GM19351 (cell line): ENCODE results near the gene ITPKB.
"Not testable (repeated sequence)": the region's sequence is repeated elsewhere in the genome, so short reads cannot be mapped to it uniquely, and the experiment has no call there.

ENCODE experiments used
- ATAC-seq: cut with Tn5 transposase; IDR thresholded peaks from one replicate; pipeline ENCODE4 v1.9.1; 2021; ENCODE audit warnings: mild to moderate bottlenecking, moderate library complexity; ENCODE audit not compliant: unreplicated experiment

ITPKB gene

DNA sequence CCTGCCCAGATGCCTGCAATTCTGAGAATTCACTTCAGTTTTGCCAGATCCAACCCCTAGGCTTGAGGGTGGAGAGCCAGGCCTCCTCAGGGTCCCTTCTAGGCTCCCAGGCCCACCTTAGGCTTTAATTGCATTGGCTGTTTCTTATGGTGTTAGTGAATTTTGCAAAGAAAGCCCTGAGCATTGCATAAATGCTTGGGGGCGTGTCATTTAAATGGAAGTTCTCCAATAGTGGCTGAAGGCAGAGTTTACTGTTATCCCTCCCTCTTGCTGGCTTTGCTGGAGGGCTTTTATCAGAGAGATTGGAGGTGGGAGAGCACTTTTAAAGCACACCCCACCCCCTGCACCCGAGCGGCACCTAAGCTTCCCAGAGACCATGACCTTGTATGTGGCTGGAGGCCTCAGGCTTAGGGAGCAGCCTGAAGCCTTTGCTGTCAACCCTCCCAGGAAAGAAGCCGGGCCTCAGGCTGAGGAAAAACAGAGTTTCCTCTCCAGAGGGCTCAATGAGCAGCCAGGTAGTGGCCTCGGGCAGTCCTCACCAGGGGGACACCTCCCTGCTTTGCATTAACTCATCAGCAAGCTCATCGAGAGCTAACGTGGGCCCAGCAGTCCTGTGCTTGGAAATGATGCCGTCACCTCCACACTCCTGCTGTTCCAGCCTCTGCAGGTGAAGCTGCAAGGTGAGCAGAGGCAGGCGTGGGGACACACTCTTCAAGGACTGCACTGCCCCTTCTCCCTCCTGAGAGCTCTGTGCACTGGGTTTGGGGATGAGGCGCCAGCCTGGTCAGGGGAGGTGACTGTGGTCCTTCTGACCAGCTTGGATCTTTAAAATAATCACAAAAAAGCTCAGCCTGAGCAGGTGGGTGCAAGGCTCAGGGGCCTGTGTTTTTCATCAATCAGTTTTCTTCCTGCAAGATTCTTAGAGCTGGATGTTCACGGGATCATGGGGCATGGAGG, 132.5 kb downstream of the ITPKB start:
- ATAC-seq = no peak

GRCh38 chr1:226605318-226605950, 133.6 kb downstream of the ITPKB start:
- no peak for ATAC-seq

DNA sequence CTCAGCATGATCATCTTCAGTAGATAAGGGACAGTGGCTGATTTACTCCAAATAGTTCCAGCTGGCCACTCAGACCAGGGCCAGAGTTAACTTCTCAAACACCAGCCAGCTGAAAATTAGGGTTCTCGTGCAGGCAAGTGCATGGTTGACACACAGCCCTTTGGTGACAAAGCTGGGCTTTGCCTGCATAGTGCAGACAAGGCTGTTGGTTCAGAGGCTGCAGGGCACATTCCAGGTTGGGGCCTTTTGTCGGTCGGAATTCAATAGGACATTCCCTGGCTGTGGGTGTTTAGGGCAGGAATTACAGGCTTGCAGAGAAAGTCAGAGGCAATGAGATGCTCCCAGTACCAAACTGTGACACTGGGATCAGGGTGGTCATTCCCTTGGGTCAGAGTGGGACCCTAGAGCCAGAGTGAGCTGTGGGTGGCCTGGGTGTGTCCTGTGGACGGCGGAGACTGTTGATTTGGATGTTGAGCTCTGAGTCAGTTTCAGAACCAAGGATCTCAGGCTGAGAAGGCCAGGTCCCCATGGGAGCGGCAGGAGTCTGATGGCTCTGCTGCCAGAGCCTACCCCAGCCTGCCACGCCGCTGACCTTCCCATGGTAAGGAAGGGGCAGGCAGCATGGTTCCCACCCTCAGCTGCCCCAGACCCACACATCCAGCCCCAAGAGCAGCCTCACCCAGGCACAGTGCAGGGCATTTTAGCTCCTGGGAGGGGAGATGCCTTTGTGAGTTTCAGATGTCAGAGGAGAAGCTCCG, 134.3 kb downstream of the ITPKB start:
- ATAC-seq = no peak

DNA sequence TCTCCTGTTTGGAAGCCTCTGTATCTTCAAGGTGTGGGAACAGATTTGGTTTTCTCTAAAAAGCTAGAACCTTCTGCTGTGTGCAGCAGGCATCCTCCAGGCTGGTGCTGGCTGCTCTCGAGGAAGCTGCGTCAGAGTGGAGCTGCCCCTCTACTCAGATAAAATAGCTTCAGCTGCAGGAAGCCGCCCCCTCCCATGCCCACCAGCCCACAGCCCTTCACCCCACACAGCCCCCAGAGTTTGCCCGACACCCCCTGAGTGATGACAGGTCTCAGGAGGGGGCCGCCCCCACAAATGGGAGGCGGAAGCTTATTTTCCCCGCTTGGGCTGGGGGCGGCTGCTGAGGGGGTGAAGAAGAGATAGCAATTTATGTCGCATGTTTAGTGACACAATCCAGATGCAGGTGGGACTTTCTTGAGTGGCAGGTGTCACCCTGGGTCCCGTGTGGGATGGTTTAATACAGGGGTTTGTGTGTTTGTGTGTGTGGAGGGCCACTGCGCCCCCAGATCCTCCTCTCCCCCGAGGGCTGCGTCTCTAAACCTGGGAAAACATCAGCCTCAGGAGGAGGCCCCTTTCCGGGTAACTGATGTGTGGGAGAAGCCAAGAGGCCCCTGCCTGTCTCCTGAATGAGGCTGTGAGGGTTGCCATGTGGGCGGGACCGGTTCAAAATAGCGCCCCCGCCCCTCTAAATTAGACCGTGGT, 135.1 kb downstream of the ITPKB start:
- ATAC-seq = no peak

DNA sequence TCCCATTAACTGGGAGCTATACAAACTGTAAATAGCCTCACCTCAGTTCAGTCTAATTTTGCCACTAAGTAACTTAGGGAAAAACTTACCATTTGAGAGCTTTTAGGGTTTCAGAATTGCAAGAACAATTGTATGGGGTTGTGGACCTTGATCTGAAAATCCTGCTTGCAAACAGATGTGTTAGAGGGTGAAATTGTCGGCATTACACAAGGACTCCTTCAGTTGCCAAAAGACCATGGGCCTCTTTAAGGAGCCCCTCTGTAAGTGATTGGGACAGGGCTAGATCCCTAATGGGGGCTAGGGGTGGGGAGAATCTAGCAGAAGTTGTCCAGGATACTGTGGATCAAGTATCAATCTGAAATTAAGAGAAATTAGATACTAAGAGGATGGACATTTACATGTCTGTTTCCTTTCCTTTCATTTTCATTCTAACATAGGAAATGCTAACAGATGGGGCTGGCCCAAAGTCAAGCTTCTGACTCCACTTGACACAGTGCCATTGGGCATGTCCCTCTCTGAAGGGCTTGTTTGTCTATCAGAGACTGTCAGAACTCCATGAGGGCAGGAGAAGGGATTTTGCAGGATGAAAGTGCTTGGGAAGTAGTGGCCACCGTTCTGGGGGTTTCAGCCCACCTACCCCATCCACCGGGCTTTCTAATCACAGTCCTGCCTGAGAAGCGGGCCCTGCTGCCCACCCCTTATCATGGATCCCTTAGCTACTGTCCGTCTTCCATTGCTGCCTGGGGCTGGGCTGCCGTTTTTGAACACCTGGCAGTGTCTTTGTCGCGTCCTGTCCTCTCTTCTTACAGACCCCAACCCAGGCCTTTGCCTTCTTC, 135.8 kb downstream of the ITPKB start:
- no peak for ATAC-seq

DNA sequence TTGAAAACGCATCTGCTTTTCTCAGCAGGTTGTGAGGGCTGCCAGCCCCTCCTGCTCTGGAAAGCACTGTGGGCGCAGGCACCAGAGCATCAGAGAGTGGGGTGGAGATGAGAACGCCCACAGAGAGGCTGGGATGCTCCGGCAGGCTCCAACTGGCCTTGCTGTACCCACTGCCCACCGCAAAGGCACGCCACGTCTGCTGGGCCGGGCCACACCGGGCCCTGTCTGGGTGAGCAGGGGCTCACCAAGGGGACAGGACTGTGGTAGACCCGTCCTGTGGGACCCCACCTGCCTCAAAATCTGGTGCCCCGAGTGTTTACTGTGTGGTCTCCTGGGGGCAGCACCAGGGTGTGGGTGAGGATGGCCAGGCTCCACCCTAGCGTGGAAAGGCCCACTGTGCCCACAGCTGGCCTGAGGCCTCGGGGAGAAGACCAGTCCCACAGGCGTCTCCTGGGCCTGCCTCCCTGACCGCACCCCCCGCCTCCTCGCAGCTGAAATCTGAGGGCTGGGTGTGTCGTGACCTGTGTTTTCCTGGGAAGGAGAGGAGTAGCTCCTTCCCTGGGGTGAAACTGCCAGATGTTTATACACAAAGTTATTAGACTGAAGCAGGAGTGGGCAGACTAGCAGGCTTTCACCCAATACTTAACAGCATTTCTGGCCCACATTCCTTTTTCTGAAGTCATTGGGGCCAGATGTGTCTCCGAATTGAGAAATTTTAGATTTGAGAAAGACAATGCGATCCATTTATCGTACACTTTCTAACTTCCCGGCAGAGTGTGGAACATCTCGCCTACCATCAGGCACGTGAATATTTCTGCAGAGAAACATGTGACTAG, 136.7 kb downstream of the ITPKB start:
- ATAC-seq = no peak

DNA sequence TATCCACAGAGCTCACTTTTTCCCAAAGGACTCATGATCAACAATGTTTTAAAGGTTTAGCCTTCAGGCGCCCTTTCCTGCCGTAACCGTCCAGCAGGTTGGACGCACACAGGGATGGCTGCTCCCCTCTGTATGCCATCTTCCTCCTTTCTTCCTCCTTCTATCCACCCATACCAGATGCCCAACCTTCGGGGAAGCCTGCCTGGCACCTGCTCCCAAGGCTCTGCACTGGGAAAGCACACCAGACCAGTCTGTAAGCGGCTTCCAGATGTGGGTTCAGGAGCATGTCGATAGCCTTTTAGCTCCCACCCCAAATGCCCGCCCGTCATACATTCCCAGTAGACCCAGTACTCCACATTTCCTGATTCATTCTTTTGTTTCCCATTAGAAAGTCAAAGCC, 137.6 kb downstream of the ITPKB start:
- ATAC-seq = no peak

- no peak for ATAC-seq
These were observed 138.8 kb downstream of the ITPKB start for GRCh38 chr1:226600254-226600653.

DNA sequence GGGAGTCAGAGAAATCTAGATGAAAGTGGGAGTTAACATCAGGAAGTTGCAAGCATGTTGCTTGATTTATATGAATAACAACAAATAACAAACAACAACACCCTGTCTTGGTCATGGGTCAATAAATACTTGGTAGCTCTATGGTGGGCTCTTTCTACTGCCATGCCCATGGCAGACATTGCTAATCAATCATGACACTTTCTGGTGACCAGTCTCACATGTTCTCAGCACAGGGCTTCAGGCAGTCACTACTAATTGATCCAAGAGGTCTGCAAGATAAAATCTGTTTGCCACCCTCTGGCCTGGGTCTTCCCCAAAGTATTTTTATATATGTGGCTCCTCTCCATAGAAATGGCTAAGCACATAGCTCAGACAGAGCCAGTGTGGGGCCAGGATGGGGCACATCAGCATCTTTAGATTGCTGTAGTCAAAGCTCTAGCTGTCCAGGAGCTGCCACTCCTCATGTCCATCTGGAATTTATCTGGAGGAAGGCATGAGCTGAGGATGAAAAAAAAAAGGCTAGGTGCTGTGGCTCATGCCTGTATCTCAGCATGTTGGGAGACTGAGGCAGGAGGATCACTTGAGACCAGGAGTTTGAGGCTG, 139.3 kb downstream of the ITPKB start:
- ATAC-seq = no peak

DNA sequence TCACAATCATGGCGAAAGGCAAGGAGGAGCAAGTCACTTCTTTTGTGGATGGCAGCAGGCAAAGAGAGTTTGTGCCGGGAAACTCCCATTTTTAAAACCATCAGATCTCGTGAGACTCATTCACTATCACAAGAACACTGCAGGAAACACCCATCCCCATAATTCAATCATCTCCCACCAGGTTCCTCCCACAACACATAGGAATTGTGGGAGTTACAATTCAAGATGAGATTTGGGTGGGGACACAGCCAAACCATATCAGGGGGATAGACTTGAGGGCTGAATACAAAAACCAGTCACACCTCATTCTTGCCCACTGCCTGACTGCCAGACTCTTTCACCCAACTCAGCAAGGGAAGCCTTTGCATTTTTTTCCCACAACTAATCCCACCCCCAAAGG, 140.1 kb downstream of the ITPKB start:
- not testable (repeated sequence) for ATAC-seq

- no peak for ATAC-seq
These were observed 140.6 kb downstream of the ITPKB start for GRCh38 chr1:226598455-226598849.

DNA sequence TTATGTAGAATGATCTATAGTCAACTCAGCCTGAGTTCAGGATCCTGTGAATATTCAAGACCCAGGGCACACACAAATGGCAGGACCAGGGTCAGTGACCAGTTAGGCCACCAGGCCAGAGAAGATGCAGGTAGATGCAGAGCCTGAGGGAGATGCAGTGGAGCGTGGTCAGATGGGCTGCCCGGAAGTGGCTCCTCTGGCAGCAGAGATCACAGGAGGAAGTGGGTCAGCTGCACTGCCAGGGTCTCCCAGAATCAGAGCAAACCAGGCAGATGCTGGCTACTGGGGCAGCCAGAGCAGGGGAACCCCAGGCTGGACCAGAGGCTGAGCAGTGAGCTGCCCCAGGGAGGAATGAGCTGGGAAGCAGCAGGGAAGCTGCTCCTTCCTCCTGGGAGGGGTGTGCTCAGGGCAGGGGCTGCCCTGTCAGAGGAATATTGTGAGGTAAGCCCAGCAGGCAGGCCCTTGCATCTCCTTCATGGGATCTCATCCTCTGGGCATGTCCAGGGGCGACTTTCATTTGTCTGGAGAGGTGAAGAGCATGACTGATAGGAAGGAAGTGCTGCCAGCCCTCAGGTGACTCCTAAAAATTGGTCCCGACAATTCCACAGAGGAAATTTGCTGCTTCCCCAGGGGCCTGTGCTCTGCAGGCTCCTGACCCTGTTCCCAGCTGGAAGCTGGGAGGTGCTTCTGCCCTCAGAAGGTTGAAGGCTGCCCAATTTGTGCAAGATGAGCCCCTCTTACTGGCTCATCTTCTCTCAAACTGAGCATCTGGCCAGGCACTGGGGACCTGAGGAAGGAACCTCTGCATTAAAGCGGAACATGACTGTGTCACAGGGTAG, 141.2 kb downstream of the ITPKB start:
- ATAC-seq = no peak

GRCh38 chr1:226596531-226597165, 142.4 kb downstream of the ITPKB start:
- ATAC-seq = no peak

- ATAC-seq = no peak
These were observed 145.5 kb downstream of the ITPKB start for GRCh38 chr1:226593541-226593940.

DNA sequence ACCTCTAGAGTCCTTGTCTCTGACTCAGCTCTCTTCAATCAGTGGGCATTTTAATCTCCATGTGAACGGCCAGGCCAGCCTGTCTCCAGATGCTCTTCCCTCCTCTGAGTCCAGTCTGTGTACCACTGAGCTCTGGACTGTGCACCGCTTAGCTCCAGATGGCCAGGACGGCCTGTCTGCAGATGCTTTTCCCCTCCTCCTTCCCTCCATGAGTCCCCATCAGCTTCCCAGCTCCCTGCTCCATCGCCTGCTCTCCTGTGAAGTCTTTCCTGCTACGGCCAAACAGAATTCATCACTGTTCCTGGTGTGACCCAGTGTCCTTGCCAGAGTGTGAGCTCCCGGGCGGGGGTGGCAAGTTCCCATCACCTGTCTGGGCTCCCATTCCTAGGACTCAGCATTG, 148.5 kb downstream of the ITPKB start:
- ATAC-seq = no peak

- ATAC-seq = no peak
These were observed 149.9 kb downstream of the ITPKB start for GRCh38 chr1:226589008-226589733.

DNA sequence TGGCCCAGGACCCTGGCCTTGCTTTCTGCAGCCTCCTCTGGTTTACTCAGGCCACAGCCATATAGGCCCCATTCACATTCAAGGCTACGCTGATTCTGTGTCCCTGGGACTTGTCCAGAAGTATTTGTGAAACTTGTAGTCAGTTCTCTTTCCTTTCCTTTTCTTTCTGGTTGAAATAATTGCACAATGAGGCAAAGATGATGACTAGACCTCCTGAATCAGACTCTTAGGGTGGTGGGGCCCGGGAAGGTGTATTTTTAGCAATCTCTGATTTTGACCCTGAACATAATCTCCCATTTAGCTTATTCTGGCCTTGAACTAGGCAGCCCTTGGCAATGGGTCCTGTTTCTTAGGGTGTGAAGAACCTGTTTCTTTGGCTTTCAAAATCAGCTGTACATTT, 150.6 kb downstream of the ITPKB start:
- ATAC-seq = no peak
